GM21717 (cell line): ENCODE data around the gene SNCB.

ENCODE experiments used
- ATAC-seq: cut with Tn5 transposase; IDR thresholded peaks from one replicate; pipeline ENCODE4 v1.9.1; 2021; ENCODE audit warnings: mild to moderate bottlenecking, moderate library complexity; ENCODE audit not compliant: unreplicated experiment

The SNCB gene

DNA sequence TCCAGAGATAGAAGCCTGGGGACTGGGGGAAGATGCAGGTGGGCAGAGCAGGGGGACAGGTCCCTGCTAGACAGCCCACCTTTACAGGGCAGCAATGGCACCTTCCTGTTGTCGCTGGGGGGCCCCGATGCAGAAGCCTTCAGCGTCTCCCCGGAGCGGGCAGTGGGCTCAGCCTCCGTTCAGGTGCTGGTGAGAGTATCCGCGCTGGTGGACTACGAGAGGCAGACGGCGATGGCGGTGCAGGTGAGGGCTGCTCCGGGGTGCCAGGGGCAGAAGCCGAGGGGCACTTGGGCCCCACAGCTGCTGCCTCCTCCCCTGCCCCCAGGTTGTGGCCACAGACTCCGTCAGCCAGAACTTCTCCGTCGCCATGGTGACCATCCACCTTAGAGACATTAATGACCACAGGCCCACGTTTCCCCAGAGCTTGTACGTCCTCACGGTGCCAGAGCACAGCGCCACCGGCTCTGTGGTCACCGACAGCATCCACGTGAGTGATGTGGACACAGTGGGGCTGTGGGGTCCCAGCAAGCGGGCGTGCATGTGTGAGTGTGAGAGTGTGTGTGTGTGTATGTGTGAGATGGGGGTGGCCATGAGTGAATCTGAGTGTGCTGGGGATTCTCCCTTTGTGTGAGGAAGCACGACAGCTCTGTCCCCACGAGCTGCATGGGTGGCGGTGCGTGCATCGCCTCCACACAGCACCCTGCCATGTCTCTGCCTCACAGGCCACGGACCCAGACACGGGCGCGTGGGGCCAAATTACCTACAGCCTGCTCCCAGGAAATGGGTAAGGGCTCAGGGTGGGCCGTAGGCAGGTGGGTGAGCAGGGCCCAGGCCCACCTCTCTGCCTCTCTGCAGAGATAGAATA is 52.8 kb downstream of the SNCB start:
- no peak for ATAC-seq

DNA sequence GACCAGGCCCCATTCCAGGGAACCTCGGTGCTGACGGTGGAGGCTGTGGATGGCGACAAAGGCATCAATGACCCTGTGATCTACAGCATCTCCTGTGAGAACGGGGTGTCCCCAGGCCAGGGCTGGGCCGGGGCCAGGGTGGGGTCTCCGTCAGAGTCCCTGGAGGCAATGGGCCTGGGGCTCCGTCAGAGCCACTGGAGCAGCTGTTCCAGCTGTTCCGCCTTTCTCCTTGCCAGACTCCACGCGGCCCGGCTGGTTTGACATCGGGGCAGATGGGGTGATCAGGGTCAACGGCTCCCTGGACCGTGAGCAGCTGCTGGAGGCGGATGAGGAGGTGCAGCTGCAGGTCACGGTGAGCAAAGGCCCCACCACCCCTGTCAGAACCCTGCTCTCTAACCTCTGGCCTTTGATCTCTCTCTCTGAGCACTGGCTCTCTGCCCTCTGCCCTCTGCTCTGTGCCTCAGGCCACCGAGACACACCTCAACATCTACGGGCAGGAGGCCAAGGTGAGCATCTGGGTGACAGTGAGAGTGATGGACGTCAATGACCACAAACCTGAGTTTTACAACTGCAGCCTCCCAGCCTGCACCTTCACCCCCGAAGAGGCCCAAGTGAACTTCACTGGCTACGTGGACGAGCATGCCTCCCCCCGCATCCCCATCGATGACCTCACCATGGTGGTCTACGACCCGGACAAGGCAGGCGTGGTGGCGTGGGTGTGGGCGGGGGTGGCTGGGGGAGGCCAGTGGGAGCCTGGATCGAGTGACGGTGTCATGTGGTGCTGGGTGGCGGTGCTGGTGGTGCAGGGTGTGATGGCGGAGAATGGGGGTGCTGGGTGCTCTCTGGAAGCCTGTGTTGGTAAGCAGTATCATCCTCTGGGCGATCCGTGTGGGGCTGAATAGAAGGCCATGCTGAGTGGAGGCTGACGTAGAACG is 54.6 kb downstream of the SNCB start:
- no peak for ATAC-seq

DNA sequence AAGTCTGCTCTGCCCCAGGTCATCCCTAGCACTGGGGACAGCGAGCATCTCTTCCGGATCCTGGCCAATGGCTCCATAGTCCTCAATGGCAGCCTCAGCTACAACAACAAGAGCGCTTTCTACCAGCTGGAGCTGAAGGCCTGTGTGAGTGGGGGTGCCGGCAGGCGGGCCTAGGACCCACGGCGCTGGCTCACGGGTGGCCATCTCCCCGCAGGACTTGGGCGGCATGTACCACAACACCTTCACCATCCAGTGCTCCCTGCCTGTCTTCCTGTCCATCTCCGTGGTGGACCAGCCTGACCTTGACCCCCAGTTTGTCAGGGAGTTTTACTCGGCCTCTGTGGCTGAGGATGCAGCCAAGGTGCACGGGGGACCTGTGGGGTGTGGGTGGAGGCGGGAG is 55.3 kb downstream of the SNCB start:
- ATAC-seq = no peak

DNA sequence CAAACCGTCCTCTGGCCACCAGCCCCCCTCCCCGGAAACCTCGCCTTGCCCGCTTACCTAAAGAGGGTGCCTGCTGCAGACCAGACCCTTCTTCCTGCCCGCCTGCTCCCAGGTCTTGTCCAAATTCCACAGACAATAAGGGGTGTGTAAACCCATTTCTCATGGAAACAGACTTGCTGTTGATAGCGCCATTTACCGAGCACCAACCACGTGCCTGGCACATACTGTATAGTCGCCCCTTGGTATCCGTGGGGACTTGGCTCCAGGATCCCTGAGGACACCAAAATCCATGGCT is 56.1 kb downstream of the SNCB start:
- no peak for ATAC-seq

- ATAC-seq = peak; percentile 62
These were observed 56.6 kb downstream of the SNCB start for GRCh38 chr5:176573564-176574296.
